Fibroblast of pulmonary artery (primary cell): Measurements from ENCODE around the gene CHERP.
"Not testable (repeated sequence)": the region's sequence is repeated elsewhere in the genome, so short reads cannot be mapped to it uniquely, and the experiment has no call there.

Experiments used
- DNase-seq: peaks from one replicate; pipeline ENCODE4 v3.0.0-alpha.2; 2010; ENCODE audit warnings: low read depth
- H3K4me3 ChIP-seq: replicated peaks from 2 replicates; pipeline ENCODE4 v1.5.1; 2011; ENCODE audit warnings: low read depth, mild to moderate bottlenecking, control low read depth, low read length, moderate library complexity
- CTCF ChIP-seq: IDR thresholded peaks from 2 replicates; pipeline ENCODE4 v1.5.1; 2011; ENCODE audit warnings: mild to moderate bottlenecking, control low read depth, low read length, inconsistent platforms; ENCODE audit errors: missing control alignments

CHERP gene

GRCh38 chr19:16477311-16477710 lies 64.9 kb downstream of the CHERP start:
- TF ChIP-seq CTCF: no peak
- no peak for DNase-seq
- no peak overlapping the region for H3K4me3 ChIP-seq

GRCh38 chr19:16476401-16476800 lies 65.8 kb downstream of the CHERP start:
- no peak overlapping the region for H3K4me3 ChIP-seq
- no peak for TF ChIP-seq CTCF
- no peak for DNase-seq

GRCh38 chr19:16473875-16474392 lies 68.3 kb downstream of the CHERP start:
- DNase-seq: no peak
- H3K4me3 ChIP-seq: no peak overlapping the region
- no peak for TF ChIP-seq CTCF

- no peak for DNase-seq
- TF ChIP-seq CTCF: no peak
- no peak overlapping the region for H3K4me3 ChIP-seq
Measured at GRCh38 chr19:16472992-16473391, 69.2 kb downstream of the CHERP start.

DNA sequence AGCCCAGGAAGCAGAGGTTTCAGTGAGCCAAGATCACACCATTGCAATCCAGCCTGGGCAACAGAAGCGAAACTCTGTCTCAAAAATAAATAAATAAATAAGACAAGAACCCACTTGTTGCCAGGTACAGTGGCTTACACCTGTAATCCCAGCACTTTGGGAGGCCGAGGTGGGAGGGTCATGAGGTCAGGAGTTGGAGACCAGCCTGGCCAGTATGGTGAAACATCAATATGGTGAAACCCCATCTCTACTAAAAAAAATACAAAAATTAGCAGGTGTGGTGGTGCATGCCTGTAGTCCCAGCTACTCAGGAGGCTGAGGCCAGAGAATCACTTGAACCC lies 69.7 kb downstream of the CHERP start:
- peak overlapping the region; percentile 58 for H3K4me3 ChIP-seq
- DNase-seq: not testable (repeated sequence)

- no peak for TF ChIP-seq CTCF
- peak; percentile 49 for DNase-seq
- peak overlapping the region; percentile 79 for H3K4me3 ChIP-seq
Measured at GRCh38 chr19:16470911-16471811, 71.1 kb downstream of the CHERP start.

DNA sequence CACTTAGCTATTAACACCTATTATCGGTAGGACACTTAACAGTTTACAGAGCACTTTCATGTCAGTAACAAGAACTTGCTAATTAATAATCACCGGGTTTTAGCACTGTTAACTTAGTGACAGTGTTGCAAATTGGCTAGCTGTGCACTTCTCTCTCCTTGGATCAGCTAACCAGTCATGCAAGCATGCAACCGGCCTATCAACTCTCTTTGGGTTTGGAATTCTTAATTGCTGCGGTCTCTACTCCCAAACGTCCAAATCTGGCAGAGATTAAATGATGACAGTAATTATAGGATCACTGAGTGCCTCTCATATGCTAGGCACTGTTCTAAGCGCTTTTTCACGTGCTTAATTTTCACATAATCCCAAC lies 71.7 kb downstream of the CHERP start:
- no peak for TF ChIP-seq CTCF
- peak overlapping the region; percentile 79 for H3K4me3 ChIP-seq
- DNase-seq: no peak
